ENCODE data around the gene MARCHF3. TPM values are rescaled to one million over a fixed set of nuclear protein-coding genes. Genes with fewer than 3 reads are reported as not detected.

Gene MARCHF3
- total and polyA plus RNA-seq, 2 of the 13 experiments (the other 11 are each of a cell fraction or from before 2014, with no cell fraction given), result 4.8 to 11.9 TPM

- no TSS peak for BruUV-seq (replicated peaks)
- ATAC-seq (no peak), DNase-seq (ENCODE audit: low spot score) (no peak), FAIRE-seq (no peak)
- in situ Hi-C loops (cut with HindIII; ENCODE audit: extremely low pct_ligation_motif_present, low pct_unique_long_range_greater_than_20kb) (no loop called here), intact Hi-C loops (cut with micrococcal nuclease; ENCODE audit: unreplicated experiment) (no loop called here)
- Histone ChIP-seq H3K36me3 (replicated peaks in 1 of 2; ENCODE audit: control insufficient read depth in 1 of 2, insufficient read depth in 2 of 2, low read length in 2 of 2) (no peaks in the 10 kb centered on the region), H3K79me2 (ENCODE audit: insufficient read depth, low read length) (no peaks in the 10 kb centered on the region), H3K27me3 (ENCODE audit: control insufficient read depth in 1 of 2, insufficient read depth in 2 of 2, low read length in 2 of 2) (no peaks in the 10 kb centered on the region), H3K9me3 (ENCODE audit: low read length) (no peaks in the 10 kb centered on the region), H3K9ac (ENCODE audit: insufficient read depth, low read depth, low read length) (no peak overlapping the region), H3K27ac (ENCODE audit: extremely low read length, insufficient read depth, low read length) (no peak overlapping the region), H3K4me3 (replicated peaks in 1 of 3; ENCODE audit: insufficient read depth in 1 of 3, low read depth in 2 of 3, low read length in 3 of 3) (no peak overlapping the region), H3K4me1 (ENCODE audit: insufficient read depth, low read length) (no peaks in the 10 kb centered on the region), H3K4me2 (ENCODE audit: low read depth, low read length) (no peak overlapping the region), H2AFZ (ENCODE audit: low read length) (no peak overlapping the region), H4K20me1 (ENCODE audit: insufficient read depth, low read length) (no peaks in the 10 kb centered on the region)
- 56% methylated on average over 2 of the region's 2 CpGs for WGBS (ENCODE audit: low lambda C conversion rate)
- ChIA-PET POLR2A (no interaction called here), CTCF (ENCODE audit: low intra/inter-chr PET ratio, low total read pairs) (no interaction called here)
- no peak for TF ChIP-seq SP4 (CRISPR knock-in tag; IDR thresholded peaks at IDR 0.05)
- TF ChIP-seq PHF20 (CRISPR knock-in tag; IDR thresholded peaks at IDR 0.05), result no peak
- TF ChIP-seq ZEB1 (IDR thresholded peaks at IDR 0.05; ENCODE audit: insufficient replicate concordance, low read depth), result no peak
These were observed 65.3 kb downstream of the MARCHF3 start for GRCh38 chr5:126965061-126965475.

- no peak overlapping the region for H3K4me3 ChIP-seq (replicated peaks in 1 of 3; ENCODE audit: insufficient read depth in 1 of 3, low read depth in 2 of 3, low read length in 3 of 3)
- no peak for FAIRE-seq
- intact Hi-C loops (cut with micrococcal nuclease; ENCODE audit: unreplicated experiment) (no loop called here), in situ Hi-C loops (cut with HindIII; ENCODE audit: extremely low pct_ligation_motif_present, low pct_unique_long_range_greater_than_20kb) (no loop called here)
- H2AFZ ChIP-seq (ENCODE audit: low read length), result no peak overlapping the region
- no peaks in the 10 kb centered on the region for H3K79me2 ChIP-seq (ENCODE audit: insufficient read depth, low read length)
- POLR2A ChIA-PET, result no interaction called here
- CTCF ChIA-PET (ENCODE audit: low intra/inter-chr PET ratio, low total read pairs), result no interaction called here
- H3K9me3 ChIP-seq (ENCODE audit: low read length), result no peaks in the 10 kb centered on the region
- ATAC-seq, result no peak
- no peak overlapping the region for H3K27ac ChIP-seq (ENCODE audit: extremely low read length, insufficient read depth, low read length)
- no peaks in the 10 kb centered on the region for H3K27me3 ChIP-seq (ENCODE audit: control insufficient read depth in 1 of 2, insufficient read depth in 2 of 2, low read length in 2 of 2)
- no peak overlapping the region for H3K4me2 ChIP-seq (ENCODE audit: low read depth, low read length)
- no peak for DNase-seq (ENCODE audit: low spot score)
- no peaks in the 10 kb centered on the region for H4K20me1 ChIP-seq (ENCODE audit: insufficient read depth, low read length)
- no peak overlapping the region for H3K9ac ChIP-seq (ENCODE audit: insufficient read depth, low read depth, low read length)
- no peaks in the 10 kb centered on the region for H3K36me3 ChIP-seq (replicated peaks in 1 of 2; ENCODE audit: control insufficient read depth in 1 of 2, insufficient read depth in 2 of 2, low read length in 2 of 2)
- 95% methylated on average over 2 of the region's 2 CpGs for WGBS (ENCODE audit: low lambda C conversion rate)
- no peaks in the 10 kb centered on the region for H3K4me1 ChIP-seq (ENCODE audit: insufficient read depth, low read length)
- BruUV-seq (replicated peaks), result no TSS peak
- TF ChIP-seq ZSCAN20 (CRISPR knock-in tag; IDR thresholded peaks at IDR 0.05; ENCODE audit: borderline replicate concordance) (no peak), ZNF839 (CRISPR knock-in tag; IDR thresholded peaks at IDR 0.05; ENCODE audit: borderline replicate concordance) (no peak), FOXP1 (IDR thresholded peaks at IDR 0.05) (no peak), FOXP1 (CRISPR knock-in tag; IDR thresholded peaks at IDR 0.05) (no peak), ZNF557 (CRISPR knock-in tag; IDR thresholded peaks at IDR 0.05) (no peak), PHF8 (CRISPR knock-in tag; IDR thresholded peaks at IDR 0.05) (no peak), RFXANK (CRISPR knock-in tag; IDR thresholded peaks at IDR 0.05) (no peak), SPEN (CRISPR knock-in tag; IDR thresholded peaks at IDR 0.05; ENCODE audit: low read depth) (no peak), RBM22 (optimal IDR thresholded peaks at IDR 0.05; ENCODE audit: low read length) (no peak), HNF4A (CRISPR knock-in tag; IDR thresholded peaks at IDR 0.05) (no peak), ZNF616 (CRISPR knock-in tag; IDR thresholded peaks at IDR 0.05; ENCODE audit: low read depth) (no peak), ARID3A (IDR thresholded peaks at IDR 0.05; ENCODE audit: low read depth, low read length) (no peak), USF2 (IDR thresholded peaks at IDR 0.05; ENCODE audit: low read depth, low read length) (no peak), USF2 (CRISPR knock-in tag; IDR thresholded peaks at IDR 0.05; ENCODE audit: borderline replicate concordance) (no peak), NKX3-1 (CRISPR knock-in tag; IDR thresholded peaks at IDR 0.05) (no peak), KDM3A (CRISPR knock-in tag; IDR thresholded peaks at IDR 0.05; ENCODE audit: low read depth) (no peak)
These were observed 66.5 kb downstream of the MARCHF3 start for GRCh38 chr5:126963822-126964375.
